Measurements from ENCODE around the gene IRF6. TPM values are rescaled to one million over a fixed set of nuclear protein-coding genes. Genes with fewer than 3 reads are reported as not detected.
A peak's percentile ranks its signal among the peaks of the same experiment; 100 is the strongest.

IRF6 gene
- total RNA-seq, 1 experiment from 2014 or later: 27.3 TPM

DNA sequence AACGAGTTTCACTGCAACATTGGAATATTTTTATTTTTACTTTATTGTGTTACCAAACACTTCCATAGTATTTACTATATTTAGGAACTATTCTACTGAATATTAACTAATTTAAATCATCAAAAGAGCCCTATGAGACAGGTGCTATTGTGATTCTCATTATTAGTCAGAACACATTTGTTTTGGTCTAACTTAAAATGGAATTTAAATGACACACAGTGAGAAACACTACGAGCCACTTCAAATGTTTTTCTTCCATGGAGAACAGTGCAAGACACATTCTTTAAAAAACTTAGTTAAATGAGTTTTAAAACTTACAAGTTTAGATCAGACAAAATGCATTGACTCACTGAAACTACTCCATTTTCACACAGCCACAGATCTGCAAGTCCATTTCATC, 56.7 kb downstream of the IRF6 start:
- intact Hi-C loops (cut with micrococcal nuclease; ENCODE audit: unreplicated experiment): no loop called here
- no peak for DNase-seq
- no TSS peak for BruUV-seq (replicated peaks)
- H3K27ac Mint-ChIP-seq (ENCODE audit: unreplicated experiment): no peak overlapping the region
- H3K4me1 Mint-ChIP-seq (ENCODE audit: low read depth, unreplicated experiment): peaks cover 16% of the 10 kb centered on the region
- H3K9me3 Mint-ChIP-seq (ENCODE audit: unreplicated experiment): no peaks in the 10 kb centered on the region
- Histone ChIP-seq H3K27me3 (replicated peaks; ENCODE audit: control insufficient read depth, insufficient read depth, low read length) (no peaks in the 10 kb centered on the region), H3K4me3 (ENCODE audit: low read depth, low read length) (no peak overlapping the region), H3K9me3 (no peaks in the 10 kb centered on the region), H3K36me3 (ENCODE audit: control insufficient read depth, insufficient read depth, low read length) (no peaks in the 10 kb centered on the region), H3K4me1 (peaks cover 19% of the 10 kb centered on the region)
- POLR2A ChIA-PET: no interaction called here
- H3K27me3 Mint-ChIP-seq (ENCODE audit: insufficient read depth, unreplicated experiment): no peaks in the 10 kb centered on the region
- no peak overlapping the region for H3K4me3 Mint-ChIP-seq (ENCODE audit: unreplicated experiment)
- no peaks in the 10 kb centered on the region for H3K36me3 Mint-ChIP-seq (ENCODE audit: insufficient read depth, unreplicated experiment)
- CTCF ChIA-PET: interaction anchor here (0.6 to 1.7 kb wide), 3 partner anchors 23 to 173 kb away, joined by 3 to 9 read pairs (median 5); partner anchors contain the start of gene UTP25
- no peak for TF ChIP-seq CTCF (IDR thresholded peaks at IDR 0.05; ENCODE audit: insufficient read depth in 1 of 2, low read depth in 1 of 2, low read length in 1 of 2, severe bottlenecking in 1 of 2, unreplicated experiment in 1 of 2)

GRCh38 chr1:209748620-209749019, 57.3 kb downstream of the IRF6 start:
- Histone ChIP-seq H3K4me1 (peaks cover 19% of the 10 kb centered on the region), H3K9me3 (no peaks in the 10 kb centered on the region), H3K4me3 (ENCODE audit: low read depth, low read length) (no peak overlapping the region), H3K36me3 (ENCODE audit: control insufficient read depth, insufficient read depth, low read length) (no peaks in the 10 kb centered on the region), H3K27me3 (replicated peaks; ENCODE audit: control insufficient read depth, insufficient read depth, low read length) (no peaks in the 10 kb centered on the region)
- Mint-ChIP-seq H3K36me3 (ENCODE audit: insufficient read depth, unreplicated experiment) (no peaks in the 10 kb centered on the region), H3K27ac (ENCODE audit: unreplicated experiment) (peak overlapping the region; percentile 53), H3K4me3 (ENCODE audit: unreplicated experiment) (no peak overlapping the region), H3K4me1 (ENCODE audit: low read depth, unreplicated experiment) (peaks cover 16% of the 10 kb centered on the region), H3K9me3 (ENCODE audit: unreplicated experiment) (no peaks in the 10 kb centered on the region), H3K27me3 (ENCODE audit: insufficient read depth, unreplicated experiment) (no peaks in the 10 kb centered on the region)
- CTCF ChIA-PET: interaction anchor here (0.6 to 1.7 kb wide), 5 partner anchors 22 to 179 kb away, joined by 3 to 9 read pairs (median 5); partner anchors contain the start of genes C1orf74 and UTP25
- intact Hi-C loops (cut with micrococcal nuclease; ENCODE audit: unreplicated experiment): loop anchor here (1.0 kb wide), 1 partner anchor 32 kb away; no protein-coding TSS in a partner anchor
- no peak for DNase-seq
- no peak for TF ChIP-seq CTCF (IDR thresholded peaks at IDR 0.05; ENCODE audit: insufficient read depth in 1 of 2, low read depth in 1 of 2, low read length in 1 of 2, severe bottlenecking in 1 of 2, unreplicated experiment in 1 of 2)
- POLR2A ChIA-PET: interaction anchor here (1.6 kb wide), 1 partner anchor 36 kb away, joined by 5 read pairs; no protein-coding TSS in a partner anchor
- BruUV-seq (replicated peaks): no TSS peak

DNA sequence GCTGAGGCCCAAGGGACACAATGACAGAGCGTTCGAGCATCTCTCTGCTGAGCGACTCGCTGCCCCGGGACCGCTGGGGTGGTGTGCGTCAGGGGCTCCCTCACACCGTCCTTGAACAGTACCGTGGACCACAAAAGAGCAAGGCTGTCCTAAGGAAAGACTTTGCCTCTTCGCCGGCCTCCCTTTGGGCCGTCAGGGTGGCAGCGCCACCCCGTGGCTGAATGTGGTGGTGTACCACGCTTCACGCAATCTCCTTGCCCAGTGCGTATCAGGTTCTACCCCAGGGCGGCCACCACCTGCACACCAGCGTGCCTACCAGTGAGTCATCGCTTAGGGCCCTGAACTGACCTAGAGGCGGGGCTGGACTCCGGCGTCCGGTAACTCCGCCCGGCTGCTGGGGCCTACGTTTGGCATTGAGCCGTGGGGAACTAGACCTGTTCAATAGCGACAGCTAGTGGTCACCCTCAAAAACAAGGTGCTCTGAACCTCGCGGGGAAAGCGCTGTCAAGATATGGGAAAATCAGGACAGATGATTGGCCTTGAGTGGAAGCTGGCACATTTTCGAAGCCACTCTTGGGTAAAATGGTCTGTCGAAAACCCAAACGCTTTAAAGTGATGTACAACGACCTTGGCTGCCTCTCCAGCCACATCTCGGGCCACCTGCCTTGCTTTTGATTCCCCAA, 58.2 kb downstream of the IRF6 start:
- Histone ChIP-seq H3K4me1 (peaks cover 19% of the 10 kb centered on the region), H3K27me3 (replicated peaks; ENCODE audit: control insufficient read depth, insufficient read depth, low read length) (no peaks in the 10 kb centered on the region), H3K4me3 (ENCODE audit: low read depth, low read length) (no peak overlapping the region), H3K36me3 (ENCODE audit: control insufficient read depth, insufficient read depth, low read length) (no peaks in the 10 kb centered on the region), H3K9me3 (no peaks in the 10 kb centered on the region)
- ChIA-PET POLR2A (interaction anchor here (1.6 kb wide), 1 partner anchor 37 kb away, joined by 5 read pairs; no protein-coding TSS in a partner anchor), CTCF (interaction anchor here (0.5 to 1.7 kb wide), 6 partner anchors 10 to 178 kb away, joined by 3 to 9 read pairs (median 5); partner anchors contain the start of genes C1orf74 and UTP25)
- TF ChIP-seq CTCF (IDR thresholded peaks at IDR 0.05; ENCODE audit: insufficient read depth in 1 of 2, low read depth in 1 of 2, low read length in 1 of 2, severe bottlenecking in 1 of 2, unreplicated experiment in 1 of 2): peak; percentile 62 to 83
- Mint-ChIP-seq H3K36me3 (ENCODE audit: insufficient read depth, unreplicated experiment) (no peaks in the 10 kb centered on the region), H3K27me3 (ENCODE audit: insufficient read depth, unreplicated experiment) (no peaks in the 10 kb centered on the region), H3K4me3 (ENCODE audit: unreplicated experiment) (peak overlapping the region; percentile 51), H3K4me1 (ENCODE audit: low read depth, unreplicated experiment) (peaks cover 16% of the 10 kb centered on the region), H3K27ac (ENCODE audit: unreplicated experiment) (peak overlapping the region; percentile 53), H3K9me3 (ENCODE audit: unreplicated experiment) (no peaks in the 10 kb centered on the region)
- intact Hi-C loops (cut with micrococcal nuclease; ENCODE audit: unreplicated experiment): loop anchor here (1.0 to 2.0 kb wide), 7 partner anchors 23 to 179 kb away; no protein-coding TSS in a partner anchor
- no TSS peak for BruUV-seq (replicated peaks)
- DNase-seq: peak; percentile 93 to 96
